ENCODE data around the gene AUNIP.

Gene AUNIP

GRCh38 chr1:25794325-25794724, 64.9 kb downstream of the AUNIP start:
- DNase-seq (ENCODE audit: low read depth) = no peak

GRCh38 chr1:25793585-25794170, 65.6 kb downstream of the AUNIP start:
- DNase-seq (ENCODE audit: low read depth) = no peak

GRCh38 chr1:25792115-25792514, 67.1 kb downstream of the AUNIP start:
- DNase-seq (ENCODE audit: low read depth) = no peak

GRCh38 chr1:25790472-25790871, 68.8 kb downstream of the AUNIP start:
- no peak for DNase-seq (ENCODE audit: low read depth)

GRCh38 chr1:25787760-25788166, 71.5 kb downstream of the AUNIP start:
- no peak for DNase-seq (ENCODE audit: low read depth)

GRCh38 chr1:25786887-25787759, 72.1 kb downstream of the AUNIP start:
- DNase-seq (ENCODE audit: low read depth) = no peak

- DNase-seq (ENCODE audit: low read depth) = no peak
These were observed 73.8 kb downstream of the AUNIP start for GRCh38 chr1:25785333-25786067.

- DNase-seq (ENCODE audit: low read depth) = no peak
These were observed 74.6 kb downstream of the AUNIP start for GRCh38 chr1:25784575-25785051.
